HCEC 1CT (cell line): ENCODE data around the gene EFCAB5.
A peak's percentile ranks its signal among the peaks of the same experiment; 100 is the strongest.
"Not testable (repeated sequence)": the region's sequence is repeated elsewhere in the genome, so short reads cannot be mapped to it uniquely, and the experiment has no call there.

Experiments used
- DNase-seq: peaks from one replicate; pipeline ENCODE4 v3.0.0-alpha.2; 2017

EFCAB5 gene

DNA sequence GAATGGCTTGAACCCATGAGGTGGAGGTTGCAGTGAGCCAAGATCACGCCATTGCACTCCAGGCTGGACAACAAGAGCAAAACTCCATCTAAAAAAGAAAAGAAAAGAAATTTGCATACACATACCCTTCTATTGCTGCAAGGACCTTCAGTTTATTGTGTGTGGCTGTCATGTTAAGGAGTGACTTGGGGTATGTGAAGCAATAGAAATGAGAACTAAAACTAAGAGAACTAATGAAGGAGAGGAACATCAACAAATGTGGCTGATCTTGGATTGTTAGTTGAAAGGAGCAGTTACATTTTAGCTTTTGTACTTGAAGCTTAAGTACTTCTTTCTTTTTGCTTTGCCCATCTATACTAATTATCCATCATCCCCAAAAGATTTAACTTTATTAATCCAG is 162.5 kb downstream of the EFCAB5 start:
- no peak for DNase-seq

DNA sequence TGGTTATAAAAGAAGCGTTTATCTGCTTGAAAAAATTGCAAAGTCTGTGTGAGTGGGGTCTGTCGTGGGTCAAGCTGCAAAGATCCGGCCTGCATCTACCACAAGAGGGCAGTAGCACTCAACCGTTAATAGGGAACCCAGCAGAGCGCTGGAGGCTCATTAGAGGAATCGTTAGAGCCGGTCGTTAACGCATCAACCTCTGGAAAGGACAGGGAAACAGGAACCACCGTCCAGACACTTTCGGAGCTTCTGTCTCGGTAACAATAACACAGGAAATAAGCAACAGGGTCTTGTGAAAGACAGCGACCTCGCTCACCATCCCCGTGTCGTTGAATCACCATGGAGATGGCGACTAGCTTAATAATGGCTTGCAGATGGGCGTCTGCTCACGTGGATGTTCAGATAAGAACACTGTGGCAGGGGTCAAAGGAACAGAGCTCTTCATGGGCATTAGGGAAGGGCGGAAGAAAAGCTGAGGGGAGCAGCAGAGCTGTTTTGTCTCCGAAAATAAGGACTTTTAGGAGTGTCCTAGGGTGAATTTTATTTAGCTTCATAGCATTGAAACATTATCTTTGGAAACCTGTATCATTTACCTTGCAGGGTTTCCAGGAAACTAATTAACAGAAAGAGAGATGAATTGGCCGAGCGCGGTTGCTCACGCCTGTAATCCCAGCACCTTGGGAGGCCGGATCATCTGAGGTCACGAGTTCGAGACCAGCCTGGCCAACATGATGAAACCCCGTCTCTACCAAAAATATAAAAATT is 163.3 kb downstream of the EFCAB5 start:
- DNase-seq = peak; percentile 68

DNA sequence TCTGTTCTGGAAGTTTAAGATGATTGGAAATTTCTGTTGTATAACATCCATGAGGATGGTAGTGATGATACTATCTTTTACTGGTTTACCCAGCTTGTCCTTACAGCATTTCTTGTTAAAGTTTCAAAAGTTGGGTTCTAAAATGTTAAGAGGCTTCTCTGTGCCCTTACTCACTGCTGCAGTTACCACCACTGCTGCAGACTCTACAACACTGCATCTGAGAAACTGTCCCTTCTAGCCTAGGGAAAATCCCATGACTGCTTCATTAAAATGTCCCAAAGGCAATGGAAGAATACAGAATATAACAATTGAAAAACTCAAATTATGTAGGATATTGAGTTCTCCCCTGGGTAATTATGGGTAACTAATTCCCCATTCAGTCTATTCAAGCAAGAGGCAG is 171.4 kb downstream of the EFCAB5 start:
- no peak for DNase-seq

DNA sequence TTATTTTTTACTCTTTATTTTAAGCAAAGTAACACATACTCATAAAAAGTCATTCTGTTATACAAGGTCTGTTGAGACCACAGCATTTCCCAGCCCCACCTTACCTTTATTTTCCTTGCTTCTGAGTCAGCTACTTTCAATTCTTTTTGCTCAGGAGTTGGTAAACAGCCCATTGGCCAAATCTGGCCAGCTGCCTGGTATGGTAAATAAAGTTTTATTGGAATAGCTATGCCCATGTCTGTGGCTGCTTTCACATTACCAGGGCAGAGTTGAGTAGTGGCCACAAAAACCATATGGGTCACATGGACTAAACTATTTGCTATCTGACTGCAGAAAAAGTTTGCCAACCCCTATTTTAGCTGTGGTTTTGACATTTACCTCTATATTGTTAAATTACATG is 171.8 kb downstream of the EFCAB5 start:
- no peak for DNase-seq

DNA sequence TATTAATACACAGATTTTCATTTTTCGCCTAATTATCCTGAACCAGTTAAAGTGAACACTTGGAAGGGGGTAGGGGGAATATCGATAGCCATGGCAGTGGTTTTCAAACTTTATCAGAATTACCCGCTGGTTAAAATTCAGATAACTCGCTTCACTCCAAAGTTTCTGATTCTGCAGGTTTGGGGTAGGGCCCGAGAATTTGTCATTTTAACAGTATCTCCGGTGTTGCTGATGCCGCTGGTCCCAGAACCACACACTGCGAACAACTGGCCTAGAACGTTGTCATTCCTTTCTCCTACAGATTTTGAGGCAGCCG is 174.9 kb downstream of the EFCAB5 start:
- DNase-seq = no peak

DNA sequence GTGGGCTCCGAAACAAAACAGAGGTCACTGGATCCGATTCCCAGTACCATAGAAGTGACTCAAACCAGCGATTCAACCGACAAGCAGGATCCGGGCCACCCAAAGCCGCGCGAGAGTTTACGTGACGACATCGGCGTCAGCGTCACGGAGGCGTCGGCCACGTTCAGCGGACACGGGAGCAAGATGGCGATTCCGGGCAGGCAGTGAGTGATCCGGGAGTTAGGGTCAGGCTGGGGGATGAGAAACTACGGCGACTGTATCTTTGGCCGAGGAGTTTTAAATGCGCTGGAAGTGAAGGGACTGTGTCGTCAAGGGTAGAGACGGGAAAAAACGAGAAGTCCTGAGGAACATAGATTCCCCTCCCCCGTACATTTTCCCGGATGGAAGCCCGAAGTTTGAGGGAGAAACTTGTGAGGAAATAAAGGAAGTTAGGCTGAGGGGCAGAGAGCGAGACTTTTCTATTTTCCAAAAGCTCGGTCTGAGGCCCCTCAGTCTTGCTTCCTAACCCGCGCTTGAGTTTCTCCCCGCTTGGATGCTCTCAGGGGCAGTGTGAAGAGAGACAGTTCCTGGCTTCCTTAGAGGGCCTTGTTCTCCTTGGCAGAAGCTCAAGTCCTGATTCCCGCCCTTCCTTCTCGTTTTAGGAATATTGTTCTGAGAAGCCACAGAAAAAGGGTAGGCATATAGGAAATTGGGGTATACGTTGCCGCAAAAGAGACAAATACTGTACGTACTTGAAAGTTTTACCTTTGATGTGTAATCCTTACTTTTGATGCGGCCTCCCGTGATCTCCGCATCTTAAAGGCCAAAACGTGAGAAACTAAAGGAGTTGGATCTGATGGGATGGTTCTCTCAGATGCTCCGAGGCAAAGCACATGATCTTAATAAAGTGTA is 175.5 kb downstream of the EFCAB5 start, which contains the start of gene NSRP1:
Gene NSRP1, plus strand, starts transcription at position 156 of the 891 bp plus-strand sequence. Its CDS starts 28 bp downstream, at position 184.
- DNase-seq = peak; percentile 95

DNA sequence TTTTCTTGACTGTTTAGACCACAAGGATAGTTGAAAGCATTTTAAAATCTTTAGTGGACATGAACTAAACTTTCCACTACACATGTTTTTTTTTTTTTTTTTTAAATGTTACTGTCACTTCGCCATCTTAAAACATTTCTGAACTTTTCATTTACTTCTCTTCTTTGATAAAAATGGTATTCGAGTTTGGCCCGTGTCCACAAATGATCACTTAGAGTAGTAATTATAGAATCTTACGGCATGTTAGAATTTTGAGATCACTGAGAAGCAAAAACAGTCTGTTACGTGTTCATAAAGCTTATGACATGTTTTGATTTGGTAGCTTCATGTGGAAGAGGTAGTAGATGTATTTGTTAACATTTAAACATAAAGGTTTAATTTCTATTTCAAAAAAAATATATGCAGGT is 176.2 kb downstream of the EFCAB5 start:
- no peak for DNase-seq

DNA sequence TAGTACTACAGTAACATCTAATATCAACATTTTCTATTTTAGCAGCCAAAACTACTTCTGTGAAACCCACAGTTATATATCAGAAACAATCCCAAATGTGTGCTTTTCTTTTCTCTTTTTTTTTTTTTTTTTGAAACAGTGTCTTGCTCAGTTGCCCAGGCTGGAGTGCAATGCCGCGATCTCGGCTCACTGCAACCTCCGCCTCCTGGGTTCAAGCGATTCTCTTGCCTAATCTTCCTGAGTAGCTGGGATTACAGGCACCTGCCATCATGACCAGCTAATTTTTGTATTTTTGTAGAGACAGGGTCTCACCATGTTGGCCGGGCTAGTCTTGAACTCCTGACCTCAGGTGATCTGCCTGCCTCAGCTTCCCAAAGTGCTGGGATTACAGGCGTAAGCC is 177.2 kb downstream of the EFCAB5 start:
- not testable (repeated sequence) for DNase-seq

DNA sequence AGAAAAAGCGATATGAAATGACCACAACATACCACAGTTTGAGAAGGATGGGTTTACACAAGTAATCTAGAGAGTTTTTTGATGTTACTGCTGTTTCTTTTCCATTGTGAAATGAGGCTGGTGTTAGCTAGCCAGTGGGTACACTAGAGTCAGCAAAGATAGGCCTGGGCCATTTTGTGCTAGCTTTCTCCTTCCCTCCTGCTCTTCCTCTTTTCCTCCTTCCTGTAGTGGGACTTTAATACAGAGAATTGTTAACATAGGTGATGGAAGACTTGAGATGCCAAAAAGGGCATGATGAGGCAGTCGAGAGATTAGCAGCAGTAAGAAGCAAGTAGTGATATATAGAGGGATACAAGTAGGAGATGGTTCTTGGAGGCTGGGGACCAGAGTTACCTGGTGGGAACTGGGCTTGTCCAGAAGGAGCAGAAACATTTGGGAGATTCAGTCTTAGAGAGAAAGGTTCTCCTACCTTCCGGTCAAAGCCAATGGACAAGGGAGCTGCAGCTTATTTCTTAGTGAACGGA is 182.9 kb downstream of the EFCAB5 start:
- DNase-seq = no peak

DNA sequence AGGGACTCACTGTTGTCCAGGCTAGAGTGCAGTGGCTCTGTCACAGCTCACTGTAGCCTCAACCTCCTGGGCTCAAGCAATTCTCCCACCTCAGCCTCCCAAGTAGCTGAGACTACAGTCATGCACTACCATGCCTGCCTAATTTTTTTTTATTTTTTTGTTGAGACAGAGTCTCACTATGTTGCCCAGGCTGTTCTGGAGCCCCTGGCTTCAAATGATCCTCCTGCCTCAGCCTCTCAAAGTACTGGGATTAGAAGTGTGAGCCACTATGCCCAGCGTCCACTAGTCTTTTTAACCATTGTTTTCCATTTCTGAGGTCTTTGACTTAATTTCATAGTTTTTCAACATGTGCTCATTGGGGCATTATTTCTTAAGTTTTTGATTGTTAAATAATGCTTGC is 188.7 kb downstream of the EFCAB5 start:
- no peak for DNase-seq

DNA sequence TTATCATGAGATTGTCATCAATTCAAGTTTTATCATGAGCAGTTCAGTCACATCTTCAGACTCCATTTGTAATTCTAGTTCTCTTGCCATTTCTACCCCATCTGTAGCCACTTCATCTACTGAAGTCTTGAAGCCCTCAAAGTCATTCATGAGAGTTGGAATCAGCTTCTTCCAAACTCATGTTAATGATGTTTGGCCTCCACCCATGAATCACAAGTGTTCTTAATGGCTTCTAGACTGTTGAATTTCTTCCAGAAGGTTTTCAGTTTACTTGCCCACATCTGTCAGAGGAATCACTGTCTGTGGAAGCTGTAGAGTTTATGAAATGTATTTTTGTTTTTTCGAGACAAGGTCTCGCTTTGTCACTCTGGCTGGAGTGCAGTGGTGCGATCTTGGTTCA is 191.2 kb downstream of the EFCAB5 start:
- no peak for DNase-seq

DNA sequence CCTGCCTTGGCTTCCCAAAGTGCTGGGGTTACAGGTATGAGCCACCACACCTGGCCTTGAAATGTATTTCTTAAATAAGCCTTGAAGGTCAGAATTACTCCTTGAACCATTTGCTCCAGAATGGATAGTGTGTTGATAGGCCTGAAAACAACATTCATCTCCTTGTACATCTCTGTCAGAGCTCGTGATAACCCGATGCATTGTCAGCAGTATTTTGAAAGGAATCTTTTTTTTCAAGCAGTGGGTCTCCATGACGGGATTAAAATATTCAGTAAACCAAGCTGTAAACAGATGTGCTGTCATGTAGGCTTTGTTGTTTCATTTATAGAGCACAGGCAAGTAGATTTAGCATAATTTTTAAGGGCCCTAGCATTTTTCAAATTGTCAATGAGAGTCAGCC is 191.8 kb downstream of the EFCAB5 start:
- no peak for DNase-seq

DNA sequence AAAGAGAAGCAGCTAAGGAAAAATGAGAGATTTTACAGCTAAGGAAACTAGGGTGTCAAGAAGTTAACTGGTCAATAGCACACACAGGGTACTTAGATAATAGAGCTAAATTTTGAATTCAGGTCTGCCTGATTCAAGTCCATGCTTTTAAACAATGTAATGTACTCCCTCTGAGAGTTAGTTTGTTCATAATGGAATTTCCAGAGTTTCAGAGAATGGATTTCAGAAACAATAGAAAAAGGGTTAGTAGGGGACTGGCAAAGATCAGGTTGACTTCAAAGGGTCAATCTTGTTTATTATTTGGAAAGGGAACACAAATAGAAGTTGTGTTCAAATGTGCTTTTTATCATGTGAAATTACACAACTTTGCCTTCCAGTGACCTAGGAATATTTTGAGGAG is 193.1 kb downstream of the EFCAB5 start:
- no peak for DNase-seq

DNA sequence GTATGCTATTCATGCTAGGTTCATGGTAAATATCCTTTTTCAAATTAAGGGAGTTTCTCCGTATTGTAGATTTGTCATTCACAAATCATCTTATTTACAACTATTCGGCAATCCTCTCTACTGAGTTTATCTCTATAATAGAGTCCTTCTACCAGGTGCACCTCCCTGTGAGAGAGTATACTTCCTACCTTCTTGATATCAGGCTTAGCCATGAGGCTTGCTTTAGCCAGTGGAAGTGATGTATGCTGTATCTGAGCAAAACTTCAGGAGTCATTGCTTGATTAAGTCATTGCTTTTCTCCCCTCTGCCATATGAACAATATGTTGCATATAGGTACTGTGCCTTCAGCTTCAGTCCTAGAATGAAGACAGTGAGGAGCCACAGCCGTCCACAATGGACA is 195.7 kb downstream of the EFCAB5 start:
- DNase-seq = no peak

DNA sequence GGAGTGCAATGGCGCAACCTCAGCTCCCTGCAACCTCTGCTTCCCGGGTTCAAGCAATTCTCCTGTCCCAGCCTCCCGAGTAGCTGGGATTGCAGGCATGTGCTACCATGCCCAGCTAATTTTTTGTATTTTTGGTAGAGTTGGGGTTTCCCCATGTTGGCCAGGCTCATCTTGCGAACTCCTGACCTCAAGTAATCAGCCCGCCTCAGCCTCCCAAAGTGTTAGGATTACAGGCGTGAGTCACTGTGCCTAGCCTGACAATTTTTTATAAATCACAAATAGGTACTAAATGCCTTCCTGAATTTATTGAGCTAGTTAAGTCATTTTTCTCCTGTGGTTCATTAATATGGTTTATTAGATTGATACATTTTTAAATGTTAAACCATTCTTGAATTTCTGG is 206.4 kb downstream of the EFCAB5 start:
- not testable (repeated sequence) for DNase-seq

DNA sequence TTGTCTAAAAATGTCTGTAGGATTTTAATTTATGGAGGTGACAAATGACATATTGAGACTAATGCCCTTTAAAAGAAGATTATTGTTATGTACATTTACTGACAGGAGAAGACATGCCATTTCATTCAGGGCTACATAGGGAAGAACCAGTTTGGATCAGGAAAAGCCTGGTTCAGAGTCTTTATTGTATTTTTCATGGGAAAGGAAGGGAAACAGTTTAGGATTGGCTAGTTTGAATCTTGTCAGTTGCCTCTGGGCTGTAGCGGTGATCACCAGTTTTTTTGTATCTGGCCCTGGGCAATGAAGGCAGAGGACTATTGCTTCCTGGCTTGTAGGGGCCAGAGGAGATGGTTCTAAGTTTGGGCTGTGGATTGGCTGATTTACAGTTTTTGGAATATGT is 206.9 kb downstream of the EFCAB5 start:
- DNase-seq = no peak

DNA sequence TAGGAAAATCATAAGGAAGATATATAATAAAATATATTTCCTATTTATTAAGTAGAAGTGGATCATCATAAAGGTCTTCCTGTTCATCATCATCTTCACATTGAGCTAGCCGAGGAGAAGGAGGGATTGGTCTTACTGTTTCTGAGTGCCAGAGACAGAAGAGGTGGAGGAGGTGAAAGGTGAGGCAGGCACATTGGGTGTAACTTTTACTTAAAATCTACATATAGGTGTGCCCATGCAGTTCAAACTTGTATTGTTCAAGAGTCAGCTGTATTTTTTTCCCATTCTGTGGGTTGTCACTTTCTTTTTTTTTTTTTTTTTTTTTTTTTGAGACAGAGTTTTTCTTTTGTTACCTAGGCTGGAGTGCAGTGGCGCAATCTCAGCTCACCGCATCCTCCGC is 210.0 kb downstream of the EFCAB5 start:
- no peak for DNase-seq

DNA sequence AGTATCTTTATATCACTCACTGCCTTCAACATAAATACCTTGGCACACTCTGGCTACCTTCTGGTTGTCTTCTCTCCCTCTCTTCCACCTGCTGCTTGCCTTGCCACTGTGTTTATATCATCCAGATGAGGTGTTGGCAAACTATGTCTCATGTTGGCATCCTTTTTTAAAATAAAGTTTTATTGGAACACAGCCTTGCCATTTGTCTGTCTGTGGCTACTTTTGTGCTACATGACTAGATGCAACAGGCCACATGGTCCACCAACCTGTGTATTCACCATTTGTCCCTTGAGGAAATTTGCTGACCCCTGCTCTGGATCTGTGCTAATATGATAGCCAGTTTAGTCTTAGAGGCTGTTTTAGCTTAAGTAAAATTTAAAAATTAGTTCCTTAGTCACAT is 212.0 kb downstream of the EFCAB5 start:
- DNase-seq = no peak

DNA sequence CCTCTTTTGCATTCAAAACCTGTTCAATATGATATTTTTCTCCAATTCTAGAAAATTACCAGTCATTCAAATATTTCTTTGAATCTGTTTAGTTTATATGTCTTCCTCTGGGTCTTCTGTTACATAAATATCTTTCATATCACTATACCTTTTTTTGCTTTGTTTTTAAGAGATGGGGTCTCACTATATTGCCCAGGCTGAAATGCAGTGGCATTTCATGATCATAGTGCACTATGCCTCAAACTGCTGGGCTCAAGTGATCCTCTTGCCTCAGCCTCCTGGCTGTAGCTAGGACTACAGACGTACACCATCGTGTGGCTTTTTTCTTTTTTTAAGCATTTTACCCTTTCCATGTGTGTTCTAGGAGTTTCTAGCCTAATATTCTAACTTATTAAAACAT is 214.0 kb downstream of the EFCAB5 start:
- no peak for DNase-seq
